GM23338 (cell line): ENCODE data around the gene TMEM150C. TPM values are rescaled to one million over a fixed set of nuclear protein-coding genes. Genes with fewer than 3 reads are reported as not detected.
A peak's percentile ranks its signal among the peaks of the same experiment; 100 is the strongest.

Source experiments
- ATAC-seq: fragments of 200-7000 bp; cut with Tn5 transposase; 3 replicates; pipeline ENCODE4 v1.9.1; 2020
- DNase-seq: peaks from one replicate; pipeline ENCODE4 v3.0.0-alpha.2; 2015; ENCODE audit warnings: low spot score
- H2AFZ ChIP-seq: fragments of 200-600 bp; sonication (generic); 2 replicates; pipeline ENCODE4 v1.8.0; 2016; ENCODE audit warnings: antibody characterized with exemption, mild to moderate bottlenecking, moderate library complexity
- H3F3A ChIP-seq: fragments of 200-600 bp; sonication (generic); replicated peaks from 2 replicates; pipeline ENCODE4 v1.8.0; 2017; ENCODE audit warnings: antibody characterized with exemption, mixed run types, low read depth
- H3K27ac ChIP-seq: fragments of 200-600 bp; sonication (generic); 2 replicates; pipeline ENCODE4 v1.6.1; 2016; ENCODE audit warnings: low read depth
- H3K27me3 ChIP-seq: fragments of 200-600 bp; sonication (generic); 2 replicates; pipeline ENCODE4 v1.8.0; 2016; ENCODE audit warnings: mild to moderate bottlenecking, mixed run types, moderate library complexity; ENCODE audit not compliant: insufficient read depth
- H3K36me3 ChIP-seq: fragments of 200-600 bp; sonication (generic); 2 replicates; pipeline ENCODE4 v1.8.0; 2016; ENCODE audit warnings: mild to moderate bottlenecking; ENCODE audit not compliant: insufficient read depth
- H3K4me1 ChIP-seq: fragments of 200-600 bp; sonication (generic); 2 replicates; pipeline ENCODE4 v1.8.0; 2016; ENCODE audit warnings: mild to moderate bottlenecking, moderate library complexity; ENCODE audit not compliant: insufficient read depth
- H3K4me2 ChIP-seq: fragments of 200-600 bp; sonication (generic); 2 replicates; pipeline ENCODE4 v1.7.1; 2017; ENCODE audit warnings: mixed run types
- H3K4me3 ChIP-seq: fragments of 200-600 bp; sonication (generic); 2 replicates; pipeline ENCODE4 v1.6.1; 2016; ENCODE audit warnings: mixed run types
- H3K79me2 ChIP-seq: fragments of 200-600 bp; sonication (generic); replicated peaks from 2 replicates; pipeline ENCODE4 v1.8.0; 2017; ENCODE audit warnings: mild to moderate bottlenecking; ENCODE audit not compliant: insufficient read depth
- H3K9me2 ChIP-seq: fragments of 200-600 bp; sonication (generic); 2 replicates; pipeline ENCODE4 v1.8.0; 2017; ENCODE audit not compliant: insufficient read depth
- H4K20me1 ChIP-seq: fragments of 200-600 bp; sonication (generic); replicated peaks from 2 replicates; pipeline ENCODE4 v1.8.0; 2017; ENCODE audit warnings: mild to moderate bottlenecking; ENCODE audit not compliant: insufficient read depth
- H3K27ac Mint-ChIP-seq: 2 replicates; pipeline ENCODE4 v1.8.0; 2020; ENCODE audit warnings: inconsistent platforms, mild to moderate bottlenecking, moderate library complexity, mixed read lengths
- H3K27me3 Mint-ChIP-seq: 3 replicates; pipeline ENCODE4 v1.8.0; 2022; ENCODE audit warnings: low read depth, mild to moderate bottlenecking, moderate library complexity, mixed read lengths, inconsistent platforms; ENCODE audit not compliant: insufficient read depth, poor library complexity
- H3K36me3 Mint-ChIP-seq: 3 replicates; pipeline ENCODE4 v1.8.0; 2021; ENCODE audit warnings: low read depth, mild to moderate bottlenecking, inconsistent platforms, moderate library complexity, mixed read lengths
- H3K4me1 Mint-ChIP-seq: 3 replicates; pipeline ENCODE4 v1.8.0; 2020; ENCODE audit warnings: mild to moderate bottlenecking, inconsistent platforms, mixed read lengths
- H3K4me3 Mint-ChIP-seq: 3 replicates; pipeline ENCODE4 v1.8.0; 2021; ENCODE audit warnings: moderate library complexity, mild to moderate bottlenecking, inconsistent platforms, mixed read lengths
- H3K9me3 Mint-ChIP-seq: 3 replicates; pipeline ENCODE4 v1.8.0; 2020; ENCODE audit warnings: moderate library complexity, mild to moderate bottlenecking, inconsistent platforms, mixed read lengths
- ETS1 ChIP-seq: IDR thresholded peaks from 2 replicates; pipeline ENCODE4 v1.6.1; 2016; ENCODE audit warnings: antibody characterized with exemption
- EZH2phosphoT487 ChIP-seq: fragments of 200-600 bp; sonication (generic); IDR thresholded peaks from one replicate; pipeline ENCODE4 v1.8.1; 2018; ENCODE audit warnings: antibody characterized with exemption; ENCODE audit not compliant: unreplicated experiment
- JUNB ChIP-seq: IDR thresholded peaks from one replicate; pipeline ENCODE4 v1.6.1; 2016; ENCODE audit warnings: antibody characterized with exemption; ENCODE audit not compliant: unreplicated experiment
- NANOG ChIP-seq: IDR thresholded peaks from 2 replicates; pipeline ENCODE4 v1.6.1; 2016; ENCODE audit warnings: antibody characterized with exemption, borderline replicate concordance
- POLR2AphosphoS5 ChIP-seq: IDR thresholded peaks from 2 replicates; pipeline ENCODE4 v1.6.1; 2016; ENCODE audit warnings: antibody characterized with exemption, low read depth
- REST ChIP-seq: IDR thresholded peaks from one replicate; pipeline ENCODE4 v1.6.1; 2018; ENCODE audit warnings: antibody characterized with exemption; ENCODE audit not compliant: unreplicated experiment
- ZNF114 ChIP-seq: fragments of 250-450 bp; sonication (Bioruptor Pico); IDR thresholded peaks from 2 replicates; pipeline ENCODE4 v1.5.0; 2020; ENCODE audit warnings: mild to moderate bottlenecking, moderate library complexity
- ZNF331 ChIP-seq: fragments of 250-450 bp; sonication (Bioruptor Pico); IDR thresholded peaks from 2 replicates; pipeline ENCODE4 v1.5.0; 2020; ENCODE audit warnings: low read depth, mild to moderate bottlenecking, moderate library complexity
- polyA plus RNA-seq: library from polyadenylated mRNA; unstranded; fragments of >200 nt; fragmentation: Nextera tagmentation; extraction: Ambion mirVana; gene quantifications from 2 replicates; pipeline ENCODE4 v1.2.1, GENCODE V29; 2016
- total RNA-seq: library from RNA; depleted of rRNA; stranded (reverse); fragments of >200 nt; shearing (Covaris generic); gene quantifications from 2 replicates; pipeline ENCODE4 v1.2.3, GENCODE V29; 2014

TMEM150C gene
- total and polyA plus RNA-seq, 2 experiments from 2014 or later = 1.7 to 4.0 TPM

GRCh38 chr4:82437285-82438005, 124.3 kb downstream of the TMEM150C start:
- peak; percentile 14 for DNase-seq
- Histone ChIP-seq H3K79me2 (peaks cover 100% of the 10 kb centered on the region), H3K9me2 (no peaks in the 10 kb centered on the region), H3F3A (no peaks in the 10 kb centered on the region), H3K4me1 (peaks cover 22% of the 10 kb centered on the region; the same call in 1 of the 2 replicates), H3K4me2 (0 out of 2 replicates have a peak overlapping the region, but pooled peaks have one; percentile 5), H3K27ac (no peak overlapping the region), H3K4me3 (no peak overlapping the region), H2AFZ (no peak overlapping the region), H3K27me3 (no peaks in the 10 kb centered on the region), H3K36me3 (peaks cover 16% of the 10 kb centered on the region; the same call in 1 of the 2 replicates), H4K20me1 (peaks cover 98% of the 10 kb centered on the region)
- Mint-ChIP-seq H3K27ac (peak overlapping the region; percentile 67), H3K27me3 (no peaks in the 10 kb centered on the region), H3K4me3 (no peak overlapping the region; the same call in 2 of the 3 replicates), H3K36me3 (peaks cover 51% of the 10 kb centered on the region), H3K9me3 (no peaks in the 10 kb centered on the region), H3K4me1 (peaks cover 38% of the 10 kb centered on the region)
- ATAC-seq = peak; percentile 60
- TF ChIP-seq ETS1 (no peak), NANOG (no peak)

GRCh38 chr4:82436780-82437179, 125.0 kb downstream of the TMEM150C start:
- peaks cover 16% of the 10 kb centered on the region; the same call in 1 of the 2 replicates for H3K36me3 ChIP-seq
- H3K79me2 ChIP-seq = peaks cover 100% of the 10 kb centered on the region
- H3K4me3 ChIP-seq = no peak overlapping the region
- H3K9me3 Mint-ChIP-seq = no peaks in the 10 kb centered on the region
- no peak overlapping the region for H3K27ac ChIP-seq
- H2AFZ ChIP-seq = no peak overlapping the region
- H3K36me3 Mint-ChIP-seq = peaks cover 52% of the 10 kb centered on the region
- no peak overlapping the region for H3K4me3 Mint-ChIP-seq
- H3K4me1 Mint-ChIP-seq = peaks cover 38% of the 10 kb centered on the region
- DNase-seq = no peak
- H3K27me3 Mint-ChIP-seq = no peaks in the 10 kb centered on the region
- TF ChIP-seq JUNB (no peak), ZNF331 (no peak), EZH2phosphoT487 (no peak), REST (no peak), NANOG (no peak), ZNF114 (no peak), POLR2AphosphoS5 (no peak)
- no peak overlapping the region for H3K4me2 ChIP-seq
- H3F3A ChIP-seq = 0 out of 2 replicates have a peak, but pooled peaks cover 3% of the 10 kb centered on the region
- ATAC-seq = no peak
- H3K4me1 ChIP-seq = peaks cover 28% of the 10 kb centered on the region
- no peaks in the 10 kb centered on the region for H3K27me3 ChIP-seq
- no peak overlapping the region for H3K27ac Mint-ChIP-seq
- H3K9me2 ChIP-seq = no peaks in the 10 kb centered on the region
- peaks cover 96% of the 10 kb centered on the region for H4K20me1 ChIP-seq
